Ovary (tissue), 9 donors: ENCODE data around the gene CABP4. TPM values are rescaled to one million over a fixed set of nuclear protein-coding genes. Genes with fewer than 3 reads are reported as not detected.

Source experiments
- DNase-seq, 5 donors: peaks; one replicate each; pipeline ENCODE4 v3.0.0-alpha.2; 2019 to 2020
- H3K27ac ChIP-seq, 2 donors: fragments of 200-600 bp; one replicate each; pipeline versions ENCODE4 v1.5.1 to v1.8.0; 2019 to 2022
- H3K27me3 ChIP-seq: fragments of 200-600 bp; one replicate; pipeline ENCODE4 v1.8.0; 2022
- H3K36me3 ChIP-seq: fragments of 200-600 bp; sonication (generic); one replicate; pipeline ENCODE4 v1.5.1; 2019
- H3K4me1 ChIP-seq: one replicate; pipeline ENCODE4 v1.8.1; 2013; ENCODE audit warnings: mild to moderate bottlenecking, moderate library complexity; ENCODE audit not compliant: insufficient read depth
- H3K4me3 ChIP-seq: fragments of 200-600 bp; sonication (generic); one replicate; pipeline ENCODE4 v1.5.1; 2017
- H3K9me3 ChIP-seq, 2 donors: fragments of 200-600 bp in 1 of 2; sonication (generic) in 1 of 2; one replicate each; pipeline versions ENCODE4 v1.5.1 to v1.8.1; 2013 to 2019; ENCODE audit warnings: mild to moderate bottlenecking in 1 of 2, moderate library complexity in 1 of 2
- EP300 ChIP-seq: sonication (generic); formaldehyde crosslinking; IDR thresholded peaks from one replicate; pipeline ENCODE4 v1.6.1; 2017; ENCODE audit warnings: antibody characterized with exemption
- POLR2A ChIP-seq: fragments of 450-650 bp; IDR thresholded peaks from one replicate; pipeline ENCODE4 v1.6.1; 2017; ENCODE audit warnings: antibody characterized with exemption, mild to moderate bottlenecking, moderate library complexity
- WGBS, 3 donors: extraction: QIAGEN DNeasy Blood & Tissue Kit in 1 of 3; methylation state at CpG; one replicate each; pipeline versions ENCODE4 v1.1.5 to v1.1.7; 2013 to 2017; 5-methylcytosine and 5-hydroxymethylcytosine counted together
- intact Hi-C, 4 donors: fragments of 100-400 bp; cut with DNase I; formaldehyde crosslinking; loops; one replicate each; pipeline versions ENCODE4 v1.11.0 to v1.15.1; 2022 to 2023
- polyA plus RNA-seq, 2 donors: library from polyadenylated mRNA; stranded (reverse); fragments of 200-250 nt in 1 of 2; fragments of 350-450 nt in 1 of 2; fragmentation: Illumina TruSeq in 1 of 2; extraction: RNeasy Lipid Tissue Mini Kit (QIAGEN cat#74804) in 1 of 2; gene quantifications; one replicate each; pipeline ENCODE4 v1.2.3, GENCODE V29; 2013 to 2014
- total RNA-seq, 7 donors: library from RNA; depleted of rRNA in 2 of 7; stranded (reverse); fragments of >200 nt in 2 of 7; fragmentation: NEBNext Ultra II Directional in 3 of 7; extraction: Animal tissue kit (Norgen Biotek cat#: 25700) in 3 of 7; gene quantifications; one replicate each; pipeline versions ENCODE4 v1.1.0 to v1.2.4, GENCODE V29; 2016 to 2023
- TF ChIP-seq, protein P1 (sequence below), 3 donors: fragments of 450-650 bp in 2 of 3; fragments of 200-600 bp in 1 of 3; IDR thresholded peaks; one replicate each; pipeline versions ENCODE4 v1.5.1 to v1.8.0; 2016 to 2022; ENCODE audit warnings: antibody characterized with exemption in 3 of 3, mild to moderate bottlenecking in 1 of 3
- donor health status: DM: no; HTN: no; CAD: no; lungs with moderate emphysema.
- donor health status: DM: no; HTN: no; CAD: no.
- donor health status: Bipolar disorder and iron deficiency.
- donor health status: DM: yes; HTN: yes; CAD: no.
- donor health status: DM: no; HTN: no; CAD: no.
- donor health status: DM: yes; HTN: yes; CAD: no.

Gene CABP4
- total and polyA plus RNA-seq, 9 donors = 0.13 to 2.1 (median 1.0) TPM; not detected in 1

DNA sequence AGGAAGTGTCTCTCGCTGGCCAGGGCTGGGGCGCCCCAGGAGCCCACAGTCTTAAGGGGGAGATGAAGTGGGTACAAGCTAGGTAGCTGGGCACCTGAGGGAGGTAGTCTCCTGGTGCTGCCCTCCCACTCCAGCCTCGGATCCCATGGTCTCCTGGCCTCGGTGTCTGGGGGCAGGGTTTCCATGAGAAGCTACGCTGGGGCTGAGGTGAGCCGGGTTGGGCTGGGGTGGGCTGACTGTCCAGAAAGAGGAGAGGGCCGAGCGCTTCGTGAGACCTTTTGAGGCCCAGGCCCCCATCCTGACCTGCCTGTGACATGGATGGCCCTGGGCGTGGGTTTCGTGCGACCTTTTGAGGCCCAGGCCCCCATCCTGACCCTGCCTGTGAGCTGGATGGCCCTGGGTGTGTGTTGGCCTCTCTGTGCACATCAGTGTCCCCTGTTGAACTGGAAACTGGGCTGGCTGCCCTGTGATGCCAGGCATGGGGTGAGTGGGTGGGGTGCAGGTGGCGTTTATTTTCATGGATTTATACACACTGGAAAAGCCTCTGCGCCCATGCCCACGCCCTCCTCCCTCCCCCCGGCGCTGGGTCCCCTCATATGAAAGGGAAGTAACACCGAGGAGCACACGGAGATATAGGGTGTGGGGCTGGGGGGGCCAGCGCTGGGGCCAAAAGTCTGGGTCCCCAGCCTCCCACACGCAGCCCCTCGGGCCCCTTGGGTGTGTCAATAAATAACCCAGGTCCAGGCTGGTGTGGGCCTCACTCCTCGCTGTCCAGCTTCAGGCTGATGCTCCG lies 36.3 kb downstream of the CABP4 start:
- intact Hi-C loops = no loop called here
- Histone ChIP-seq H3K4me1 (no peaks in the 10 kb centered on the region), H3K27ac (no peak overlapping the region), H3K27me3 (no peaks in the 10 kb centered on the region), H3K36me3 (no peaks in the 10 kb centered on the region), H3K4me3 (no peak overlapping the region), H3K9me3 (no peaks in the 10 kb centered on the region)
- WGBS, 3 donors = 77 to 83% (median 81%) methylated on average over 20 to 24 of the region's 24 CpGs
- DNase-seq = no peak
- no peak for TF ChIP-seq EP300
- TF ChIP-seq, protein P1, sequence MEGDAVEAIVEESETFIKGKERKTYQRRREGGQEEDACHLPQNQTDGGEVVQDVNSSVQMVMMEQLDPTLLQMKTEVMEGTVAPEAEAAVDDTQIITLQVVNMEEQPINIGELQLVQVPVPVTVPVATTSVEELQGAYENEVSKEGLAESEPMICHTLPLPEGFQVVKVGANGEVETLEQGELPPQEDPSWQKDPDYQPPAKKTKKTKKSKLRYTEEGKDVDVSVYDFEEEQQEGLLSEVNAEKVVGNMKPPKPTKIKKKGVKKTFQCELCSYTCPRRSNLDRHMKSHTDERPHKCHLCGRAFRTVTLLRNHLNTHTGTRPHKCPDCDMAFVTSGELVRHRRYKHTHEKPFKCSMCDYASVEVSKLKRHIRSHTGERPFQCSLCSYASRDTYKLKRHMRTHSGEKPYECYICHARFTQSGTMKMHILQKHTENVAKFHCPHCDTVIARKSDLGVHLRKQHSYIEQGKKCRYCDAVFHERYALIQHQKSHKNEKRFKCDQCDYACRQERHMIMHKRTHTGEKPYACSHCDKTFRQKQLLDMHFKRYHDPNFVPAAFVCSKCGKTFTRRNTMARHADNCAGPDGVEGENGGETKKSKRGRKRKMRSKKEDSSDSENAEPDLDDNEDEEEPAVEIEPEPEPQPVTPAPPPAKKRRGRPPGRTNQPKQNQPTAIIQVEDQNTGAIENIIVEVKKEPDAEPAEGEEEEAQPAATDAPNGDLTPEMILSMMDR (IDR thresholded peaks at IDR 0.05) = no peak
- TF ChIP-seq POLR2A = no peak

DNA sequence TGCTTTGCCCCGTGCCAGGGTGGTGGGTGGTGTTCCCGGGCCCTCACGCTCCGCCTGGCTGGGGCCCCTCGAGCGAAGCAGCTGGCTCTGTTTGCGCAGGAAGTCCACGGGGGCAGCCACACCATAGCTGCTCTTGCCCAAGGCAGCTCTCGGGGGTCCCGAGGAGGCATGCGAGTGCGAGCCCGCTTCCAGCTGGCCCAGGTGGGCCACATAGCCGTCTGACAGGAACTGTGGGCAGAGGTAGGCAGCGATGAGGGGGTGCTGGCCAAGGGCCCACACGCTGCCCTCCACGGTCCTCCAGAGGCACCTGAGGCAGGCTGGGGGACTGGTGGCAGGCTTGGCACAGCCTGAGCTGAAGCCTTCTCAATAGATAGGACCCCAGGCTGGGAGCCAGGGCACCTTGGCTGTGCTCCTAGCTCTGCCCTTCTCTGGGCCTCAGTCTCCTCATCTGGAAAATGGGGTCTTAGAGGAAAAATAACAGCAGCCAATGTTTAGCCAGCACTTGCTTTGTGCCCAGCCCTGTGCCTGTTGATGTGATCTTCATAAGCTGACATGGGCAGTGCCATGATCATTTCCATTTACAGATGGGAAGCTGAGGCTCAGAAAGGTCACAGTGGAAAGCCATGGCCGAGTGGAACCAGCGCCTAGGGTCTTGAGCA lies 37.0 kb downstream of the CABP4 start:
- no peaks in the 10 kb centered on the region for H3K9me3 ChIP-seq
- TF ChIP-seq POLR2A (no peak), EP300 (no peak)
- TF ChIP-seq, protein P1 (IDR thresholded peaks at IDR 0.05) = no peak
- intact Hi-C loops = no loop called here
- H3K4me1 ChIP-seq = no peaks in the 10 kb centered on the region
- no peaks in the 10 kb centered on the region for H3K27me3 ChIP-seq
- H3K27ac ChIP-seq = no peak overlapping the region
- H3K4me3 ChIP-seq = no peak overlapping the region
- WGBS, 3 donors = 82 to 87% (median 84%) methylated on average over 19 of the region's 19 CpGs
- no peaks in the 10 kb centered on the region for H3K36me3 ChIP-seq
- no peak for DNase-seq

DNA sequence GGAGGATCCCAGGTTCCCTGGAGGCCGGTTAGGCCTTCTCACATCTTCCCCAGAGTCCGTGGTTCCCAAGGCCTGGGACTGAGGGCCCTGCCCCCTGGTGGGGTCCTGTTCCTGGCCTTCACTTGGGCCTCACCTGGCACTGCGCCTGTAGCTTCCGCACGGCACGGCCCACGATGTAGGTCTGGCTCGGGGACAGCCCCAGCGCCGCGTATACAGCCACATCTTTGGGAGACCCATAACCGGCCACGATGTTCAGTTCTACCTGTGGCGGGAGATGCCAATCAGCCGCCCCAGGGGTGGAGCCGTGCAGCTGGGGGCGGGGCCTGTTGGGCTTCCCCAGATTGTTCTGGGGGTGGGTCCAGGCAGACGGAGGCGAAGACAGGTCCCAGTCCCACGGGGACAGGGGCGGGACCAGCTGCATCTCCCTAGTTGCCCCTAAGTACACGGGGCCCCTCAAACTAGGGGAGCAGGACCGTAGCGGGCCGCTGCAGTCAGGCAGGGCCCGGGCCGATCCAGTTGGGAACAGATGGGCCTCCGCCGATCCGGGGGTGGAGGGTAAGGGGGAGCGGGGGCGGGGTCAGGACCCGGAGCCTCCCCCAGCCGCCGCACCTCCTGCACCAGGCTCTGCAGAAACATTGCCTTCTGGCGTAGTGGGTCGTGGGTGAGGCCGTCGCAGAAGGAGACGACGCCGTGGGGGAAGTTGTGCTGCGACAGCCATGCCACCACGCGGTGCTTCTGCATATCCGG lies 37.8 kb downstream of the CABP4 start:
- TF ChIP-seq POLR2A (no peak), EP300 (no peak)
- TF ChIP-seq, protein P1 (IDR thresholded peaks at IDR 0.05) = no peak
- H3K4me1 ChIP-seq = no peaks in the 10 kb centered on the region
- no peaks in the 10 kb centered on the region for H3K27me3 ChIP-seq
- DNase-seq = peak in 1 of 5 donors; percentile 30
- H3K9me3 ChIP-seq = no peaks in the 10 kb centered on the region
- intact Hi-C loops = no loop called here
- no peak overlapping the region for H3K27ac ChIP-seq
- WGBS, 3 donors = 63 to 77% (median 68%) methylated on average over 31 to 46 of the region's 46 CpGs
- H3K4me3 ChIP-seq = no peak overlapping the region
- no peaks in the 10 kb centered on the region for H3K36me3 ChIP-seq

DNA sequence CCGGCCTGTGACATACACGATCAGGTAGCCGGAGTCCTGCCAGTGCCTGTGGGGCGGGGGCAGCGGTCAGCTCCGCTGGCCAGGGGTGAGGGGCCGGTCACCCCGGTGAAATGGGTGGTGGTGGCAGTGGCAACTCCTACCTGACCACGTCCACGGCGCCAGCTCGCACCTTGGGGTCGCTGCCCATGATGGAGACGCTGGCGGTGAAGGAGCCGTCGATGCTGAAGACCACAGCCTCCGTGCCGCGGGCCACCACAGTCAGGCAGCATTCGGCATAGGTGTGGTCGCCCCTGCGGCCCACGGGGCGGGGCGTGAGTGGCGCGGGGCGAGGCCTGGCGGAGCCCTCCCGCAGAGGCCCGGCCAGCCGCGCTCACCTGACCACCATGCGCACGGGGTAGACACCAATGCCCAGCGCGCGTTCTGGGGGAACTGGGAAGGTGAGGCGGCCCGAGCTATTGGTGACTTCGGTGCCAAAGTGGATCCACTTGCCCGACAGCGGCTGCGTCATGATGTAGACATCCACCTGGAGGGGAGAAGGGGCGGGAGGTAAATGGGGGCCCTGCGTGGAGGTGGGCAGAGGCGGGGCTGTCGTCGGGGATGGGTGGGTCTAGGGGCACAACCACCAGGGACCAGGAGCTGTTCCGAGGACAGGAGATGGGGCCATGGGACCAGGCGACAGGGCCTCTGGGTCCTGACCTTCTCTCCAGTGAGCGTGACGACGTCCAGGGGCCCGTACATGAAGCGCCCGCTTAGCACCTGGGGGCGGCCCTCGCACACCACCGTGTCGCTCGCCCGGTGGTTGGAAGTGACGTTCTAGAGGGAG lies 38.6 kb downstream of the CABP4 start:
- Histone ChIP-seq H3K27me3 (no peaks in the 10 kb centered on the region), H3K4me3 (no peak overlapping the region), H3K9me3 (no peaks in the 10 kb centered on the region), H3K4me1 (no peaks in the 10 kb centered on the region), H3K36me3 (no peaks in the 10 kb centered on the region), H3K27ac (no peak overlapping the region)
- no peak for TF ChIP-seq POLR2A
- TF ChIP-seq EP300 = no peak
- TF ChIP-seq, protein P1 (IDR thresholded peaks at IDR 0.05) = no peak
- 93 to 97% (median 94%) methylated on average over 55 to 65 of the region's 65 CpGs for WGBS, 3 donors
- intact Hi-C loops = no loop called here
- DNase-seq = no peak
